GM12878 (cell line): ENCODE data around the gene SH2D7. TPM values are rescaled to one million over a fixed set of nuclear protein-coding genes. Genes with fewer than 3 reads are reported as not detected.

Source experiments
- GABPA ChIP-seq: IDR thresholded peaks from 2 replicates; pipeline ENCODE4 v1.6.1; 2014; ENCODE audit warnings: antibody characterized with exemption, low read depth, mild to moderate bottlenecking, inconsistent platforms
- MEF2A ChIP-seq: IDR thresholded peaks from 2 replicates; pipeline ENCODE4 v1.6.1; 2011; ENCODE audit warnings: low read depth, mild to moderate bottlenecking, low read length, moderate library complexity; ENCODE audit not compliant: insufficient read depth
- NFXL1 ChIP-seq: fragments of 450-650 bp; IDR thresholded peaks from 2 replicates; pipeline ENCODE4 v1.6.1; 2017; ENCODE audit warnings: antibody characterized with exemption, mild to moderate bottlenecking, borderline replicate concordance
- POU2F2 ChIP-seq: IDR thresholded peaks from 3 replicates; pipeline ENCODE4 v1.6.1; 2011; ENCODE audit warnings: low read depth, mild to moderate bottlenecking, low read length, borderline replicate concordance
- RBBP5 ChIP-seq: fragments of 200-600 bp; sonication (generic); conservative IDR thresholded peaks from 2 replicates; pipeline ENCODE4 v1.6.1; 2016
- SIX5 ChIP-seq: IDR thresholded peaks from 2 replicates; pipeline ENCODE4 v1.6.1; 2011; ENCODE audit warnings: mild to moderate bottlenecking, low read depth, low read length, moderate library complexity; ENCODE audit not compliant: severe bottlenecking
- SMARCA5 ChIP-seq: fragments of 450-650 bp; IDR thresholded peaks from 2 replicates; pipeline ENCODE4 v1.6.1; 2017; ENCODE audit warnings: mild to moderate bottlenecking
- SPI1 ChIP-seq: IDR thresholded peaks from 2 replicates; pipeline ENCODE4 v1.6.1; 2011; ENCODE audit warnings: low read depth, mild to moderate bottlenecking, low read length, moderate library complexity, borderline replicate concordance; ENCODE audit not compliant: insufficient read depth
- polyA plus RNA-seq, 11 experiments: library from polyadenylated mRNA; depleted of rRNA in 4 of 11; unstranded in 6 of 11; stranded (reverse) in 5 of 11; fragments of >200 nt; fragmentation: Nextera tagmentation in 4 of 11; fragmentation: Illumina TruSeq in 1 of 11; extraction: Ambion mirVana in 4 of 11; extraction: Trizol in 1 of 11; gene quantifications; 1 replicate in 1 of 11; 2 replicates in 10 of 11; pipeline versions ENCODE4 v1.2.1 to v1.2.3, GENCODE V29; 2011 to 2016; ENCODE audit warnings: inconsistent platforms in 2 of 11, missing spikeins in 2 of 11, low read depth in 1 of 11
- total RNA-seq, 4 experiments: library from RNA; depleted of rRNA in 3 of 4; stranded (reverse); fragments of >200 nt in 3 of 4; fragmentation: Illumina TruSeq in 1 of 4; extraction: Trizol in 1 of 4; gene quantifications; 2 replicates each; pipeline versions ENCODE4 v1.2.1 to v1.2.3, GENCODE V29; 2013 to 2021
- TF ChIP-seq, protein P1 (sequence below): fragments of 450-650 bp; IDR thresholded peaks from 2 replicates; pipeline ENCODE4 v1.6.1; 2017; ENCODE audit warnings: mild to moderate bottlenecking, moderate library complexity
- TF ChIP-seq, protein P2 (sequence below): fragments of 450-650 bp; conservative IDR thresholded peaks from 2 replicates; pipeline ENCODE4 v1.6.1; 2017; ENCODE audit warnings: mild to moderate bottlenecking, moderate library complexity
- TF ChIP-seq, protein P3 (sequence below): IDR thresholded peaks from 2 replicates; pipeline ENCODE4 v1.6.1; 2011; ENCODE audit warnings: borderline replicate concordance, low read depth, mild to moderate bottlenecking, moderate library complexity, low read length; ENCODE audit not compliant: insufficient read depth, poor library complexity, severe bottlenecking

Gene SH2D7
- total and polyA plus RNA-seq, 10 of the 15 experiments (the other 5 are each of a cell fraction or from before 2014, with no cell fraction given), result 0.04 to 0.06 TPM; not detected in 8

DNA sequence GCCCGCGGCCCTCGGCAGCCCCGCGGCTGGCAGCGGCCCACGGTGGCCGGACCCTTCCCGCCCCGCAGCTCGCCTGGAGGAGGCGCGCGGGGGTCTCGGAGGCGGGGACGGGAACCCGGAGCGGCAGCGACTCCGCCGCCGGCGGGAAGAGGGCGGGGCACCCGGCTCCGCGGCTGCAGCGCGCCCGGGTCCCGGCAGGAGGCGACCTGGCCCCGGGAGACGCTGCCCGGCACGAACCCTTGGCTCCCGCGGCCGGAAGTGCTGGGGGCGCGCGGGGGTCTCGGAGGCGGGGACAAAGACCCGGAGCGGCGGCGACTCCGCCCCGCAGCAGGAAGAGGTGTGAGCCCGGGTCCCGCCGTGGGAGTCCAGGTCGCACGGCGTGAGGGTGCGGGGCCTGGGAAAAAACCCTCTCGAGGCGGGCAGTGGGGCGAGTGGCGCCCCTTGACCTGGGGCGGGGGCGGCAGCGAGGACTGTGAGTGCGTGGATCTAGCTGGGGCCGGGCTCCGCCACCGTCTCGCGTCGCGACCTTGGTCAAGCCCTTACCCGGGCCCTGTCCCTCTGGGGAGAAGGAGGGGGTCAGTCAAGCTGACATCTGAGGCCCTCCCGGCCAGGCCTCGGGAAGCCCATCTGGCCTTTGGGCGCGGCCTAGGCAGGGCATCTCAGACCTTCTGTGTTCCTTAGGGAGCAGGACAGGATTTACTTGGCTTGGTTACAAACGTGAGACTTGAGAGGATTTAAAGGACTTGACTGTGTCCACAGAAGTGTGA is 39.1 kb downstream of the SH2D7 start, which contains the start of gene CIB2 (continued):
- TF ChIP-seq, protein P1, sequence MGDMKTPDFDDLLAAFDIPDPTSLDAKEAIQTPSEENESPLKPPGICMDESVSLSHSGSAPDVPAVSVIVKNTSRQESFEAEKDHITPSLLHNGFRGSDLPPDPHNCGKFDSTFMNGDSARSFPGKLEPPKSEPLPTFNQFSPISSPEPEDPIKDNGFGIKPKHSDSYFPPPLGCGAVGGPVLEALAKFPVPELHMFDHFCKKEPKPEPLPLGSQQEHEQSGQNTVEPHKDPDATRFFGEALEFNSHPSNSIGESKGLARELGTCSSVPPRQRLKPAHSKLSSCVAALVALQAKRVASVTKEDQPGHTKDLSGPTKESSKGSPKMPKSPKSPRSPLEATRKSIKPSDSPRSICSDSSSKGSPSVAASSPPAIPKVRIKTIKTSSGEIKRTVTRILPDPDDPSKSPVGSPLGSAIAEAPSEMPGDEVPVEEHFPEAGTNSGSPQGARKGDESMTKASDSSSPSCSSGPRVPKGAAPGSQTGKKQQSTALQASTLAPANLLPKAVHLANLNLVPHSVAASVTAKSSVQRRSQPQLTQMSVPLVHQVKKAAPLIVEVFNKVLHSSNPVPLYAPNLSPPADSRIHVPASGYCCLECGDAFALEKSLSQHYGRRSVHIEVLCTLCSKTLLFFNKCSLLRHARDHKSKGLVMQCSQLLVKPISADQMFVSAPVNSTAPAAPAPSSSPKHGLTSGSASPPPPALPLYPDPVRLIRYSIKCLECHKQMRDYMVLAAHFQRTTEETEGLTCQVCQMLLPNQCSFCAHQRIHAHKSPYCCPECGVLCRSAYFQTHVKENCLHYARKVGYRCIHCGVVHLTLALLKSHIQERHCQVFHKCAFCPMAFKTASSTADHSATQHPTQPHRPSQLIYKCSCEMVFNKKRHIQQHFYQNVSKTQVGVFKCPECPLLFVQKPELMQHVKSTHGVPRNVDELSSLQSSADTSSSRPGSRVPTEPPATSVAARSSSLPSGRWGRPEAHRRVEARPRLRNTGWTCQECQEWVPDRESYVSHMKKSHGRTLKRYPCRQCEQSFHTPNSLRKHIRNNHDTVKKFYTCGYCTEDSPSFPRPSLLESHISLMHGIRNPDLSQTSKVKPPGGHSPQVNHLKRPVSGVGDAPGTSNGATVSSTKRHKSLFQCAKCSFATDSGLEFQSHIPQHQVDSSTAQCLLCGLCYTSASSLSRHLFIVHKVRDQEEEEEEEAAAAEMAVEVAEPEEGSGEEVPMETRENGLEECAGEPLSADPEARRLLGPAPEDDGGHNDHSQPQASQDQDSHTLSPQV, result peak; percentile 81; the same call in 1 of the 2 replicates
- TF ChIP-seq GABPA (no peak), MEF2A (0 out of 2 replicates have a peak, but pooled peaks have one; percentile 15), RBBP5 (no peak), SIX5 (no peak), SMARCA5 (peak; percentile 87), NFXL1 (no peak), SPI1 (no peak), POU2F2 (no peak; the same call in 2 of the 3 replicates)
- TF ChIP-seq, protein P2, sequence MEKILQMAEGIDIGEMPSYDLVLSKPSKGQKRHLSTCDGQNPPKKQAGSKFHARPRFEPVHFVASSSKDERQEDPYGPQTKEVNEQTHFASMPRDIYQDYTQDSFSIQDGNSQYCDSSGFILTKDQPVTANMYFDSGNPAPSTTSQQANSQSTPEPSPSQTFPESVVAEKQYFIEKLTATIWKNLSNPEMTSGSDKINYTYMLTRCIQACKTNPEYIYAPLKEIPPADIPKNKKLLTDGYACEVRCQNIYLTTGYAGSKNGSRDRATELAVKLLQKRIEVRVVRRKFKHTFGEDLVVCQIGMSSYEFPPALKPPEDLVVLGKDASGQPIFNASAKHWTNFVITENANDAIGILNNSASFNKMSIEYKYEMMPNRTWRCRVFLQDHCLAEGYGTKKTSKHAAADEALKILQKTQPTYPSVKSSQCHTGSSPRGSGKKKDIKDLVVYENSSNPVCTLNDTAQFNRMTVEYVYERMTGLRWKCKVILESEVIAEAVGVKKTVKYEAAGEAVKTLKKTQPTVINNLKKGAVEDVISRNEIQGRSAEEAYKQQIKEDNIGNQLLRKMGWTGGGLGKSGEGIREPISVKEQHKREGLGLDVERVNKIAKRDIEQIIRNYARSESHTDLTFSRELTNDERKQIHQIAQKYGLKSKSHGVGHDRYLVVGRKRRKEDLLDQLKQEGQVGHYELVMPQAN, result peak; percentile 60
- TF ChIP-seq, protein P3, sequence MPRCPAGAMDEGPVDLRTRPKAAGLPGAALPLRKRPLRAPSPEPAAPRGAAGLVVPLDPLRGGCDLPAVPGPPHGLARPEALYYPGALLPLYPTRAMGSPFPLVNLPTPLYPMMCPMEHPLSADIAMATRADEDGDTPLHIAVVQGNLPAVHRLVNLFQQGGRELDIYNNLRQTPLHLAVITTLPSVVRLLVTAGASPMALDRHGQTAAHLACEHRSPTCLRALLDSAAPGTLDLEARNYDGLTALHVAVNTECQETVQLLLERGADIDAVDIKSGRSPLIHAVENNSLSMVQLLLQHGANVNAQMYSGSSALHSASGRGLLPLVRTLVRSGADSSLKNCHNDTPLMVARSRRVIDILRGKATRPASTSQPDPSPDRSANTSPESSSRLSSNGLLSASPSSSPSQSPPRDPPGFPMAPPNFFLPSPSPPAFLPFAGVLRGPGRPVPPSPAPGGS, result no peak
